ENCODE results near the gene DMRTC2. TPM values are rescaled to one million over a fixed set of nuclear protein-coding genes. Genes with fewer than 3 reads are reported as not detected.

DMRTC2 gene
- total and polyA plus RNA-seq, 2 of the 13 experiments (the other 11 are each of a cell fraction or from before 2014, with no cell fraction given), result not detected

GRCh38 chr19:41869374-41869955, 24.6 kb downstream of the DMRTC2 start:
- peaks cover 23 to 63% of the 10 kb centered on the region in 2 experiments for H3K36me3 ChIP-seq (replicated peaks in 1 of 2; ENCODE audit: control insufficient read depth in 1 of 2, insufficient read depth in 2 of 2, low read length in 2 of 2)
- H3K4me3 ChIP-seq (replicated peaks in 1 of 3; ENCODE audit: insufficient read depth in 1 of 3, low read depth in 2 of 3, low read length in 3 of 3), result no peak overlapping the region
- H2AFZ ChIP-seq (ENCODE audit: low read length), result no peak overlapping the region
- in situ Hi-C loops (cut with HindIII; ENCODE audit: extremely low pct_ligation_motif_present, low pct_unique_long_range_greater_than_20kb) (no loop called here), intact Hi-C loops (cut with micrococcal nuclease; ENCODE audit: unreplicated experiment) (no loop called here)
- peaks cover 26% of the 10 kb centered on the region for H3K79me2 ChIP-seq (ENCODE audit: insufficient read depth, low read length)
- ATAC-seq, result no peak
- H4K20me1 ChIP-seq (ENCODE audit: insufficient read depth, low read length), result peaks cover 77% of the 10 kb centered on the region
- H3K9me3 ChIP-seq (ENCODE audit: low read length), result no peaks in the 10 kb centered on the region
- H3K4me2 ChIP-seq (ENCODE audit: low read depth, low read length), result no peak overlapping the region
- peaks cover 55% of the 10 kb centered on the region for H3K4me1 ChIP-seq (ENCODE audit: insufficient read depth, low read length)
- TF ChIP-seq AGO2 (optimal IDR thresholded peaks at IDR 0.05; ENCODE audit: low read depth, low read length) (peak; percentile 82), HNRNPL (IDR thresholded peaks at IDR 0.05; ENCODE audit: low read depth, low read length) (0 out of 2 replicates have a peak, but pooled peaks have one; percentile 28), ZNF557 (CRISPR knock-in tag; IDR thresholded peaks at IDR 0.05) (no peak), POLR2AphosphoS5 (IDR thresholded peaks at IDR 0.05; ENCODE audit: low read depth, low read length) (peak; percentile 43; the same call in 1 of the 2 replicates), POLR2A (IDR thresholded peaks at IDR 0.05; ENCODE audit: insufficient read depth in 1 of 2, low read depth in 2 of 2, low read length in 2 of 2) (peak in 1 of 2 experiments; percentile 43; a peak in 2 of 4 replicates), ZNF276 (CRISPR knock-in tag; IDR thresholded peaks at IDR 0.05; ENCODE audit: low read depth) (no peak)
- ChIA-PET CTCF (ENCODE audit: low intra/inter-chr PET ratio, low total read pairs) (no interaction called here), POLR2A (interaction anchor here (6.9 kb wide), 1 partner anchor 10 kb away, joined by 72 read pairs; the partner anchor contains the start of gene RPS19)
- no peak for FAIRE-seq
- no peak overlapping the region for H3K27ac ChIP-seq (ENCODE audit: extremely low read length, insufficient read depth, low read length)
- H3K27me3 ChIP-seq (ENCODE audit: control insufficient read depth in 1 of 2, insufficient read depth in 2 of 2, low read length in 2 of 2), result no peaks in the 10 kb centered on the region
- no TSS peak for BruUV-seq (replicated peaks)
- no peak overlapping the region for H3K9ac ChIP-seq (ENCODE audit: insufficient read depth, low read depth, low read length)
- 90% methylated on average over 10 of the region's 13 CpGs for WGBS (ENCODE audit: low lambda C conversion rate)
- DNase-seq (ENCODE audit: low spot score), result no peak

- in situ Hi-C loops (cut with HindIII; ENCODE audit: extremely low pct_ligation_motif_present, low pct_unique_long_range_greater_than_20kb) (no loop called here), intact Hi-C loops (cut with micrococcal nuclease; ENCODE audit: unreplicated experiment) (no loop called here)
- ChIA-PET POLR2A (interaction anchor here (0.6 to 6.9 kb wide), 3 partner anchors 11 to 87 kb away, joined by 3 to 72 read pairs (median 4); partner anchors contain the start of gene RPS19), CTCF (ENCODE audit: low intra/inter-chr PET ratio, low total read pairs) (no interaction called here)
- Histone ChIP-seq H3K4me3 (replicated peaks in 1 of 3; ENCODE audit: insufficient read depth in 1 of 3, low read depth in 2 of 3, low read length in 3 of 3) (no peak overlapping the region), H3K27me3 (ENCODE audit: control insufficient read depth in 1 of 2, insufficient read depth in 2 of 2, low read length in 2 of 2) (no peaks in the 10 kb centered on the region), H3K27ac (ENCODE audit: extremely low read length, insufficient read depth, low read length) (peak overlapping the region; percentile 48), H3K79me2 (ENCODE audit: insufficient read depth, low read length) (peaks cover 16% of the 10 kb centered on the region), H3K4me2 (ENCODE audit: low read depth, low read length) (no peak overlapping the region), H2AFZ (ENCODE audit: low read length) (no peak overlapping the region), H3K36me3 (replicated peaks in 1 of 2; ENCODE audit: control insufficient read depth in 1 of 2, insufficient read depth in 2 of 2, low read length in 2 of 2) (peaks cover 17 to 55% of the 10 kb centered on the region in 2 experiments), H3K4me1 (ENCODE audit: insufficient read depth, low read length) (peaks cover 46% of the 10 kb centered on the region), H4K20me1 (ENCODE audit: insufficient read depth, low read length) (peaks cover 68% of the 10 kb centered on the region), H3K9ac (ENCODE audit: insufficient read depth, low read depth, low read length) (no peak overlapping the region), H3K9me3 (ENCODE audit: low read length) (no peaks in the 10 kb centered on the region)
- DNase-seq (ENCODE audit: low spot score), result no peak
- no TSS peak for BruUV-seq (replicated peaks)
- 90% methylated on average over 3 of the region's 3 CpGs for WGBS (ENCODE audit: low lambda C conversion rate)
- ATAC-seq, result peak; percentile 1; the same call in 2 of the 3 replicates
- no peak for FAIRE-seq
- TF ChIP-seq ZNF362 (CRISPR knock-in tag; IDR thresholded peaks at IDR 0.05; ENCODE audit: borderline replicate concordance) (peak; percentile 81; the same call in 1 of the 2 replicates), POLR2A (IDR thresholded peaks at IDR 0.05; ENCODE audit: insufficient read depth in 1 of 2, low read depth in 2 of 2, low read length in 2 of 2) (peak in 1 of 2 experiments; percentile 40; a peak in 2 of 4 replicates), POLR2AphosphoS5 (IDR thresholded peaks at IDR 0.05; ENCODE audit: low read depth, low read length) (peak; percentile 35; the same call in 1 of the 2 replicates), FOXO1 (CRISPR knock-in tag; IDR thresholded peaks at IDR 0.05) (no peak), ZBTB33 (CRISPR knock-in tag; IDR thresholded peaks at IDR 0.05) (peak; percentile 93), ZBTB3 (CRISPR knock-in tag; IDR thresholded peaks at IDR 0.05; ENCODE audit: borderline replicate concordance, low read depth) (no peak), TOE1 (CRISPR knock-in tag; IDR thresholded peaks at IDR 0.05) (no peak), POLR2AphosphoS2 (IDR thresholded peaks at IDR 0.05; ENCODE audit: low read depth, low read length) (0 out of 2 replicates have a peak, but pooled peaks have one; percentile 49), FOXK2 (IDR thresholded peaks at IDR 0.05) (no peak)
Measured at GRCh38 chr19:41870401-41870873, 25.6 kb downstream of the DMRTC2 start.
